Tibial nerve (tissue), 4 donors: ENCODE results near the gene OLFML3. TPM values are rescaled to one million over a fixed set of nuclear protein-coding genes. Genes with fewer than 3 reads are reported as not detected.

ENCODE experiments used
- DNase-seq, 2 donors: peaks; one replicate each; pipeline ENCODE4 v3.0.0-alpha.2; 2019; ENCODE audit warnings: low spot score in 2 of 2
- H3K27ac ChIP-seq, 4 donors: fragments of 200-600 bp; sonication (generic) in 3 of 4; one replicate each; pipeline ENCODE4 v1.5.1; 2017 to 2019; ENCODE audit warnings: mild to moderate bottlenecking in 1 of 4
- H3K27me3 ChIP-seq, 2 donors: fragments of 200-600 bp; sonication (generic) in 1 of 2; one replicate each; pipeline versions ENCODE4 v1.5.1 to v1.6.0; 2017 to 2019
- H3K36me3 ChIP-seq, 3 donors: fragments of 200-600 bp; sonication (generic); one replicate each; pipeline ENCODE4 v1.5.1; 2018 to 2019
- H3K4me1 ChIP-seq, 4 donors: fragments of 200-600 bp; sonication (generic) in 3 of 4; one replicate each; pipeline ENCODE4 v1.5.1; 2017 to 2019
- H3K4me3 ChIP-seq, 4 donors: fragments of 200-600 bp; sonication (generic) in 3 of 4; one replicate each; pipeline ENCODE4 v1.5.1; 2017 to 2019; ENCODE audit warnings: mild to moderate bottlenecking in 1 of 4, moderate library complexity in 1 of 4
- H3K9me3 ChIP-seq, 4 donors: fragments of 200-600 bp; sonication (generic) in 3 of 4; one replicate each; pipeline ENCODE4 v1.5.1; 2017 to 2019
- EP300 ChIP-seq, 2 donors: sonication (generic); formaldehyde crosslinking; IDR thresholded peaks; one replicate each; pipeline ENCODE4 v1.6.1; 2017; ENCODE audit warnings: antibody characterized with exemption in 2 of 2, mild to moderate bottlenecking in 1 of 2
- POLR2A ChIP-seq, 2 donors: fragments of 450-650 bp; IDR thresholded peaks; one replicate each; pipeline ENCODE4 v1.6.1; 2017; ENCODE audit warnings: antibody characterized with exemption in 2 of 2, mild to moderate bottlenecking in 2 of 2, moderate library complexity in 2 of 2
- WGBS, 2 donors: methylation state at CpG; one replicate each; pipeline ENCODE4 v1.1.5; 2018; 5-methylcytosine and 5-hydroxymethylcytosine counted together
- total RNA-seq, 4 donors: library from RNA; depleted of rRNA; stranded (reverse); fragments of >200 nt; gene quantifications; one replicate each; pipeline ENCODE4 v1.1.0, GENCODE V29; 2016
- TF ChIP-seq, protein P1 (sequence below), 5 experiments: fragments of 200-600 bp in 3 of 5; fragments of 450-650 bp in 2 of 5; sonication (generic) in 3 of 5; IDR thresholded peaks; one replicate each; pipeline ENCODE4 v1.5.1; 2016 to 2019; ENCODE audit warnings: antibody characterized with exemption in 5 of 5, mild to moderate bottlenecking in 3 of 5, moderate library complexity in 2 of 5

The OLFML3 gene
- total RNA-seq, 4 donors from 2014 or later: 19.2 to 168 (median 50.0) TPM

DNA sequence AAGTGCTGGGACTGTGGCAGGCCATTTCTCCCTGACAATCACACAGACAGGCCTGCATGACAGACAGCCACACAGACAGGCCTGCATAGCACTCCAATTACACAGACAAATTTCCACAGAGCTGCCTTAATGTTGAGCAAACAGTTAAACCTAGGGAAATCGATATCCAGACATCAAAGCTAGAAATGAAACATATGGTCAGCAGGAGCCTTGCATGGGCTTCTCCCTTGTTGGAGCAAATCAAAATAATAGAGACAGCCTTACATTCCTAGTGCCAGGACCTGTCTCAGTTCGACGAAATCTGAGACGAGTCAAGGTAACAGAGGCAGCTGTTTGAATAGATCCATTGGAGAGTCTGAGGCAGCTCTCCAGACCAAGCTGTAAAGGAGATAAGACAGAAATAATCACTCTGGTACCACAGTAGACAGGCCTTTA lies 42.4 kb downstream of the OLFML3 start:
- TF ChIP-seq, protein P1, sequence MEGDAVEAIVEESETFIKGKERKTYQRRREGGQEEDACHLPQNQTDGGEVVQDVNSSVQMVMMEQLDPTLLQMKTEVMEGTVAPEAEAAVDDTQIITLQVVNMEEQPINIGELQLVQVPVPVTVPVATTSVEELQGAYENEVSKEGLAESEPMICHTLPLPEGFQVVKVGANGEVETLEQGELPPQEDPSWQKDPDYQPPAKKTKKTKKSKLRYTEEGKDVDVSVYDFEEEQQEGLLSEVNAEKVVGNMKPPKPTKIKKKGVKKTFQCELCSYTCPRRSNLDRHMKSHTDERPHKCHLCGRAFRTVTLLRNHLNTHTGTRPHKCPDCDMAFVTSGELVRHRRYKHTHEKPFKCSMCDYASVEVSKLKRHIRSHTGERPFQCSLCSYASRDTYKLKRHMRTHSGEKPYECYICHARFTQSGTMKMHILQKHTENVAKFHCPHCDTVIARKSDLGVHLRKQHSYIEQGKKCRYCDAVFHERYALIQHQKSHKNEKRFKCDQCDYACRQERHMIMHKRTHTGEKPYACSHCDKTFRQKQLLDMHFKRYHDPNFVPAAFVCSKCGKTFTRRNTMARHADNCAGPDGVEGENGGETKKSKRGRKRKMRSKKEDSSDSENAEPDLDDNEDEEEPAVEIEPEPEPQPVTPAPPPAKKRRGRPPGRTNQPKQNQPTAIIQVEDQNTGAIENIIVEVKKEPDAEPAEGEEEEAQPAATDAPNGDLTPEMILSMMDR (IDR thresholded peaks at IDR 0.05): no peak
- TF ChIP-seq EP300 (IDR thresholded peaks at IDR 0.05) (no peak), POLR2A (IDR thresholded peaks at IDR 0.05) (no peak)
- H3K4me1 ChIP-seq: no peaks in the 10 kb centered on the region
- peaks cover 0 to 4% (median 0%) of the 10 kb centered on the region in 4 donors for H3K9me3 ChIP-seq
- no peak overlapping the region for H3K27ac ChIP-seq
- no peak overlapping the region for H3K4me3 ChIP-seq
- WGBS, 2 donors: 55 to 56% methylated on average over 4 of the region's 4 CpGs
- H3K36me3 ChIP-seq: no peaks in the 10 kb centered on the region
- no peak for DNase-seq
- H3K27me3 ChIP-seq: no peaks in the 10 kb centered on the region

- no peak for DNase-seq
- H3K9me3 ChIP-seq: peaks cover 0 to 4% (median 0%) of the 10 kb centered on the region in 4 donors
- TF ChIP-seq, protein P1 (IDR thresholded peaks at IDR 0.05): no peak
- TF ChIP-seq POLR2A (IDR thresholded peaks at IDR 0.05) (no peak), EP300 (IDR thresholded peaks at IDR 0.05) (no peak)
- H3K27ac ChIP-seq: no peak overlapping the region
- no peak overlapping the region for H3K4me3 ChIP-seq
- H3K27me3 ChIP-seq: no peaks in the 10 kb centered on the region
- WGBS, 2 donors: 80 to 88% methylated on average over 2 of the region's 2 CpGs
- no peaks in the 10 kb centered on the region for H3K36me3 ChIP-seq
- no peaks in the 10 kb centered on the region for H3K4me1 ChIP-seq
Observed at GRCh38 chr1:114022877-114023276, 43.6 kb downstream of the OLFML3 start.

DNA sequence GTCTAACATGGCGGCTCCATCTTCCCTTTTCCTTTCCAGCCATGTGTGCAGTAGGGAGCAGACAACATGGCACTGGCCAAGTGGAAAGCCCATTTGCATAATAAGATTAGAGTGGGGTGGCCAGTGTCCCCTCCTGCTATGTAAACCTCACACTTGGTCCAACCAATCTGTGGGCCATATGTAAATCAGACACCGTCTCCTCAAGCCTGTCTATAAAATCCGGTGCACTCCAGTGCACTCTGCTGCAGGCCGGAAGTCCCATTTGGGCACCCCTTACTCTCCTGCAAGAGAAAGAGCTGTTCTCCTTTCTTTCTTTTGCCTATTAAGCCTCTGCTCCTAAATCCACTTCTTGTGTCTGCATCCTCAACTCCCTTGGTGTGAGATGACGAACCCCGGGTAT lies 44.1 kb downstream of the OLFML3 start:
- no peak overlapping the region for H3K4me3 ChIP-seq
- no peaks in the 10 kb centered on the region for H3K27me3 ChIP-seq
- H3K27ac ChIP-seq: no peak overlapping the region
- WGBS, 2 donors: 75 to 81% methylated on average over 6 of the region's 6 CpGs
- H3K36me3 ChIP-seq: no peaks in the 10 kb centered on the region
- TF ChIP-seq POLR2A (IDR thresholded peaks at IDR 0.05) (no peak), EP300 (IDR thresholded peaks at IDR 0.05) (no peak)
- TF ChIP-seq, protein P1 (IDR thresholded peaks at IDR 0.05): no peak
- H3K9me3 ChIP-seq: peaks cover 0 to 4% (median 0%) of the 10 kb centered on the region in 4 donors
- no peak for DNase-seq
- no peaks in the 10 kb centered on the region for H3K4me1 ChIP-seq

- 80 to 86% methylated on average over 6 of the region's 6 CpGs for WGBS, 2 donors
- DNase-seq: no peak
Observed at GRCh38 chr1:114024049-114024448, 44.8 kb downstream of the OLFML3 start.

DNA sequence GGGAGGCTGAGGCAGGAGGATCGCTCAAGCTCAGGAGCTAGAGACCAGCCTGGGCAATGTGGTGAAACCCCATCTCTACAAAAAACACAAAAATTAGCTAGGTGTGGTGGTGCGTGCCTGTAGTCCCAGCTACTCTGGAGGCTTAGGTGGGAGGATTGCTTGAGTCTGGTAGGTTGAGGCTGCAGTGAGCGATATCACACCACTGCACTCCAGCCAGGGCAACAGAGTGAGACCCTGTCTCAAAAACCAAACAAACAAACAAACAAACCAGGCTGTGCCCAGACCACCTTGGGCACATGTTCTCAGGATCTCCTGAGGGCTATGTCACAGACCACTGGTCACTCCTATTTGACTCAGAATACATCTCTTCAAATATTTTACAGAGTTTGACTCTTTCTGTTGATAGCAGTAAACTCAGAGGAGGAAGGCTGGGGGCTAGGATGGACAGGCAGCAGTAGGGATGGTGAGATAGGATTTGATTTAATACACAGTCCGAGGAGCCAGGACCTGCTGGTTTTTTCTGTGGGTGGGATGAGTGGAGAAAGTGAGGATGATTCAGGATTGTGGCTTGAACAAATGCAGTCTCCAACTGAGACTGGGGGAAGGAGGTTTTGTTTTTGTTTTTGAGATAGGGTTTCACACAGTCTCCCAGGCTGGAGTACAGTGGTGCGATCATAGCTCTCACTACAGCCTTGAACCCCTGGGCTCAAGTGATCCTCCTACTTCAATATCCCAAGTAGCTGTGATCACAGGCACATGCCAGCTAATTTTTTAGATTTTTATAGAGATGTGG lies 46.5 kb downstream of the OLFML3 start:
- Histone ChIP-seq H3K4me1 (no peaks in the 10 kb centered on the region), H3K27me3 (no peaks in the 10 kb centered on the region), H3K36me3 (no peaks in the 10 kb centered on the region), H3K4me3 (no peak overlapping the region), H3K27ac (no peak overlapping the region), H3K9me3 (no peaks in the 10 kb centered on the region)
- 93 to 95% methylated on average over 5 of the region's 5 CpGs for WGBS, 2 donors
- DNase-seq: no peak
- TF ChIP-seq POLR2A (IDR thresholded peaks at IDR 0.05) (no peak), EP300 (IDR thresholded peaks at IDR 0.05) (no peak)
- TF ChIP-seq, protein P1 (IDR thresholded peaks at IDR 0.05): no peak

More at GRCh38 chr1:114024049-114024448, 44.8 kb downstream of the OLFML3 start:
- Histone ChIP-seq H3K27me3 (no peaks in the 10 kb centered on the region), H3K9me3 (peaks cover 0 to 4% (median 0%) of the 10 kb centered on the region in 4 donors), H3K4me1 (no peaks in the 10 kb centered on the region), H3K27ac (no peak overlapping the region), H3K4me3 (no peak overlapping the region), H3K36me3 (no peaks in the 10 kb centered on the region)
- TF ChIP-seq EP300 (IDR thresholded peaks at IDR 0.05) (no peak), POLR2A (IDR thresholded peaks at IDR 0.05) (no peak)
- TF ChIP-seq, protein P1 (IDR thresholded peaks at IDR 0.05): no peak
